HEK293 (cell line): ENCODE measurements around the gene DDX49.

Experiments used
- GLIS2 ChIP-seq: fragments of 450-650 bp; formaldehyde crosslinking; IDR thresholded peaks from 2 replicates; pipeline ENCODE4 v1.5.1; 2016; ENCODE audit warnings: missing biosample characterization, missing genetic modification characterization
- KLF16 ChIP-seq: fragments of 450-650 bp; formaldehyde crosslinking; IDR thresholded peaks from 2 replicates; pipeline ENCODE4 v1.5.1; 2017; ENCODE audit warnings: missing biosample characterization, missing genetic modification characterization
- PBX3 ChIP-seq: sonication (generic); formaldehyde crosslinking; IDR thresholded peaks from 2 replicates; pipeline ENCODE4 v1.8.1; 2022; ENCODE audit warnings: mild to moderate bottlenecking, moderate library complexity, missing genetic modification reagents
- SCRT2 ChIP-seq: fragments of 450-650 bp; formaldehyde crosslinking; IDR thresholded peaks from 2 replicates; pipeline ENCODE4 v1.5.1; 2016; ENCODE audit warnings: missing biosample characterization, missing genetic modification characterization
- YY1 ChIP-seq: fragments of 450-650 bp; formaldehyde crosslinking; IDR thresholded peaks from 2 replicates; pipeline ENCODE4 v1.5.1; 2018; ENCODE audit warnings: missing biosample characterization, missing genetic modification characterization
- ZBTB11 ChIP-seq: fragments of 450-650 bp; formaldehyde crosslinking; conservative IDR thresholded peaks from 2 replicates; pipeline ENCODE4 v1.5.1; 2016; ENCODE audit warnings: low read depth, missing biosample characterization, missing genetic modification characterization
- ZBTB20 ChIP-seq: fragments of 450-650 bp; formaldehyde crosslinking; IDR thresholded peaks from 2 replicates; pipeline ENCODE4 v1.5.1; 2016; ENCODE audit warnings: missing biosample characterization, missing genetic modification characterization
- ZBTB48 ChIP-seq: fragments of 450-650 bp; formaldehyde crosslinking; IDR thresholded peaks from 2 replicates; pipeline ENCODE4 v1.5.1; 2016; ENCODE audit warnings: missing biosample characterization, missing genetic modification characterization
- ZFP3 ChIP-seq: fragments of 450-650 bp; formaldehyde crosslinking; IDR thresholded peaks from 2 replicates; pipeline ENCODE4 v1.5.1; 2016; ENCODE audit warnings: low read depth, missing biosample characterization, missing genetic modification characterization
- ZNF175 ChIP-seq: fragments of 450-650 bp; formaldehyde crosslinking; IDR thresholded peaks from 2 replicates; pipeline ENCODE4 v1.5.1; 2016; ENCODE audit warnings: missing biosample characterization, missing genetic modification characterization
- ZNF18 ChIP-seq: fragments of 450-650 bp; formaldehyde crosslinking; IDR thresholded peaks from 2 replicates; pipeline ENCODE4 v1.5.1; 2016; ENCODE audit warnings: missing biosample characterization, missing genetic modification characterization
- ZNF211 ChIP-seq: fragments of 450-650 bp; formaldehyde crosslinking; IDR thresholded peaks from 2 replicates; pipeline ENCODE4 v1.5.1; 2016; ENCODE audit warnings: low read depth, missing biosample characterization, missing genetic modification characterization
- ZNF239 ChIP-seq: fragments of 450-650 bp; formaldehyde crosslinking; IDR thresholded peaks from 2 replicates; pipeline ENCODE4 v1.5.1; 2016; ENCODE audit warnings: missing biosample characterization, missing genetic modification characterization
- ZNF248 ChIP-seq: fragments of 450-650 bp; formaldehyde crosslinking; IDR thresholded peaks from 2 replicates; pipeline ENCODE4 v1.5.1; 2017; ENCODE audit warnings: missing biosample characterization, missing genetic modification characterization
- ZNF341 ChIP-seq: fragments of 450-650 bp; formaldehyde crosslinking; IDR thresholded peaks from 2 replicates; pipeline ENCODE4; 2016; ENCODE audit warnings: low read depth, missing biosample characterization, missing genetic modification characterization
- ZNF423 ChIP-seq: fragments of 450-650 bp; formaldehyde crosslinking; IDR thresholded peaks from 2 replicates; pipeline ENCODE4 v1.5.1; 2016; ENCODE audit warnings: missing biosample characterization, missing genetic modification characterization
- ZNF449 ChIP-seq: fragments of 450-650 bp; formaldehyde crosslinking; IDR thresholded peaks from 2 replicates; pipeline ENCODE4 v1.5.1; 2017; ENCODE audit warnings: missing biosample characterization, mild to moderate bottlenecking, missing genetic modification characterization, moderate library complexity
- ZNF473 ChIP-seq: fragments of 450-650 bp; formaldehyde crosslinking; IDR thresholded peaks from 2 replicates; pipeline ENCODE4 v1.5.1; 2017; ENCODE audit warnings: missing biosample characterization, missing genetic modification characterization
- ZNF518A ChIP-seq: fragments of 450-650 bp; formaldehyde crosslinking; conservative IDR thresholded peaks from 2 replicates; pipeline ENCODE4 v1.5.1; 2016; ENCODE audit warnings: low read depth, missing biosample characterization, missing genetic modification characterization
- ZNF548 ChIP-seq: fragments of 450-650 bp; formaldehyde crosslinking; IDR thresholded peaks from 2 replicates; pipeline ENCODE4 v1.5.1; 2016; ENCODE audit warnings: missing biosample characterization, missing genetic modification characterization
- ZNF560 ChIP-seq: fragments of 450-650 bp; formaldehyde crosslinking; IDR thresholded peaks from 2 replicates; pipeline ENCODE4 v1.5.1; 2017; ENCODE audit warnings: missing biosample characterization, missing genetic modification characterization, borderline replicate concordance
- ZNF792 ChIP-seq: fragments of 450-650 bp; formaldehyde crosslinking; IDR thresholded peaks from 2 replicates; pipeline ENCODE4 v1.5.1; 2016; ENCODE audit warnings: missing biosample characterization, missing genetic modification characterization
- ZSCAN16 ChIP-seq: fragments of 450-650 bp; formaldehyde crosslinking; IDR thresholded peaks from 2 replicates; pipeline ENCODE4 v1.5.1; 2016; ENCODE audit warnings: missing biosample characterization, missing genetic modification characterization
- ZXDB ChIP-seq: fragments of 450-650 bp; formaldehyde crosslinking; IDR thresholded peaks from 2 replicates; pipeline ENCODE4 v1.5.1; 2016; ENCODE audit warnings: missing biosample characterization, missing genetic modification characterization

DDX49 gene

GRCh38 chr19:18919086-18919899, at the start of gene DDX49, which contains the start of gene COPE (continued):
- TF ChIP-seq SCRT2 (no peak), ZNF175 (tag by site-specific recombination) (no peak), ZNF792 (no peak), YY1 (tag by site-specific recombination) (peak; percentile 63), PBX3 (CRISPR knock-in tag) (no peak; the same call in 1 of the 2 replicates), ZNF473 (tag by site-specific recombination) (no peak), ZNF560 (no peak), ZNF449 (tag by site-specific recombination) (no peak), ZNF341 (tag by site-specific recombination) (peak; percentile 84), ZNF248 (tag by site-specific recombination) (no peak), ZNF18 (tag by site-specific recombination) (no peak), ZXDB (peak; percentile 97), ZFP3 (tag by site-specific recombination) (no peak), ZNF518A (tag by site-specific recombination) (peak; percentile 65), ZNF423 (tag by site-specific recombination) (no peak), ZSCAN16 (no peak), ZBTB11 (tag by site-specific recombination) (peak; percentile 78), ZNF211 (tag by site-specific recombination) (no peak), ZNF548 (no peak), KLF16 (tag by site-specific recombination) (peak; percentile 14; the same call in 1 of the 2 replicates), ZNF239 (tag by site-specific recombination) (no peak), GLIS2 (tag by site-specific recombination) (peak; percentile 71), ZBTB20 (tag by site-specific recombination) (peak; percentile 76), ZBTB48 (tag by site-specific recombination) (peak; percentile 58; the same call in 1 of the 2 replicates)
